OCI-LY1 (cell line): Measurements from ENCODE around the gene KIF23.

Source experiments
- CTCF ChIP-seq: fragments of 200-600 bp; sonication (generic), shearing (Covaris generic); IDR thresholded peaks from 2 replicates; pipeline ENCODE4 v1.5.1; 2017; ENCODE audit warnings: mild to moderate bottlenecking, antibody characterized with exemption, low read length, moderate library complexity, mixed read lengths
- EZH2 ChIP-seq: fragments of 200-600 bp; sonication (generic), shearing (Covaris generic); IDR thresholded peaks from 2 replicates; pipeline ENCODE4 v1.8.0; 2017; ENCODE audit warnings: borderline replicate concordance, mixed run types, mild to moderate bottlenecking, antibody characterized with exemption, low read length, moderate library complexity, mixed read lengths

GRCh38 chr15:69435985-69436384 lies 21.8 kb downstream of the KIF23 start:
- TF ChIP-seq CTCF (no peak), EZH2 (no peak)
